Liver (tissue), 3 donors: ENCODE results near the gene ZNF133.
A peak's percentile ranks its signal among the peaks of the same experiment; 100 is the strongest.

ENCODE experiments used
- FOXA1 ChIP-seq: IDR thresholded peaks from 2 replicates; pipeline ENCODE4 v1.6.1; 2016; ENCODE audit warnings: antibody characterized with exemption
- FOXA2 ChIP-seq: IDR thresholded peaks from 2 replicates; pipeline ENCODE4 v1.6.1; 2016; ENCODE audit warnings: antibody characterized with exemption
- GABPA ChIP-seq, 2 donors: IDR thresholded peaks in 1 of 2; conservative IDR thresholded peaks in 1 of 2; 2 replicates each; pipeline ENCODE4 v1.6.1; 2016; ENCODE audit warnings: antibody characterized with exemption in 2 of 2, mild to moderate bottlenecking in 1 of 2, moderate library complexity in 1 of 2
- HNF4A ChIP-seq, 2 donors: conservative IDR thresholded peaks; 2 replicates each; pipeline ENCODE4 v1.6.1; 2016; ENCODE audit warnings: antibody characterized with exemption in 2 of 2, mild to moderate bottlenecking in 2 of 2
- JUND ChIP-seq, 2 donors: IDR thresholded peaks; 2 replicates each; pipeline ENCODE4 v1.6.1; 2016; ENCODE audit warnings: antibody characterized with exemption in 2 of 2
- NR2F2 ChIP-seq: IDR thresholded peaks from 2 replicates; pipeline ENCODE4 v1.6.1; 2016; ENCODE audit warnings: antibody characterized with exemption
- RAD21 ChIP-seq, 2 donors: IDR thresholded peaks; 2 replicates each; pipeline ENCODE4 v1.6.1; 2016; ENCODE audit warnings: antibody characterized with exemption in 2 of 2, mild to moderate bottlenecking in 2 of 2
- RXRA ChIP-seq, 2 donors: IDR thresholded peaks; 2 replicates each; pipeline ENCODE4 v1.6.1; 2017 to 2018; ENCODE audit warnings: antibody characterized with exemption in 2 of 2, mild to moderate bottlenecking in 1 of 2
- SP1 ChIP-seq: IDR thresholded peaks from 2 replicates; pipeline ENCODE4 v1.6.1; 2018; ENCODE audit warnings: antibody characterized with exemption, mild to moderate bottlenecking
- TAF1 ChIP-seq: conservative IDR thresholded peaks from 2 replicates; pipeline ENCODE4 v1.6.1; 2016; ENCODE audit warnings: antibody characterized with exemption, mild to moderate bottlenecking
- YY1 ChIP-seq: IDR thresholded peaks from 2 replicates; pipeline ENCODE4 v1.6.1; 2016; ENCODE audit warnings: antibody characterized with exemption, mild to moderate bottlenecking
- TF ChIP-seq, protein P1 (sequence below): fragments of 150-350 bp; IDR thresholded peaks from 2 replicates; pipeline ENCODE4 v1.5.1; 2017; ENCODE audit warnings: improper control_type of control experiment, low read depth, low read length; ENCODE audit not compliant: missing input control
- TF ChIP-seq, protein P2 (sequence below): IDR thresholded peaks from 2 replicates; pipeline ENCODE4 v1.6.1; 2016; ENCODE audit warnings: antibody characterized with exemption, mild to moderate bottlenecking
- TF ChIP-seq, protein P3 (sequence below): IDR thresholded peaks from 2 replicates; pipeline ENCODE4 v1.6.1; 2016; ENCODE audit warnings: antibody characterized with exemption
- donor health status: healthy.
- donor health status: healthy.

DNA sequence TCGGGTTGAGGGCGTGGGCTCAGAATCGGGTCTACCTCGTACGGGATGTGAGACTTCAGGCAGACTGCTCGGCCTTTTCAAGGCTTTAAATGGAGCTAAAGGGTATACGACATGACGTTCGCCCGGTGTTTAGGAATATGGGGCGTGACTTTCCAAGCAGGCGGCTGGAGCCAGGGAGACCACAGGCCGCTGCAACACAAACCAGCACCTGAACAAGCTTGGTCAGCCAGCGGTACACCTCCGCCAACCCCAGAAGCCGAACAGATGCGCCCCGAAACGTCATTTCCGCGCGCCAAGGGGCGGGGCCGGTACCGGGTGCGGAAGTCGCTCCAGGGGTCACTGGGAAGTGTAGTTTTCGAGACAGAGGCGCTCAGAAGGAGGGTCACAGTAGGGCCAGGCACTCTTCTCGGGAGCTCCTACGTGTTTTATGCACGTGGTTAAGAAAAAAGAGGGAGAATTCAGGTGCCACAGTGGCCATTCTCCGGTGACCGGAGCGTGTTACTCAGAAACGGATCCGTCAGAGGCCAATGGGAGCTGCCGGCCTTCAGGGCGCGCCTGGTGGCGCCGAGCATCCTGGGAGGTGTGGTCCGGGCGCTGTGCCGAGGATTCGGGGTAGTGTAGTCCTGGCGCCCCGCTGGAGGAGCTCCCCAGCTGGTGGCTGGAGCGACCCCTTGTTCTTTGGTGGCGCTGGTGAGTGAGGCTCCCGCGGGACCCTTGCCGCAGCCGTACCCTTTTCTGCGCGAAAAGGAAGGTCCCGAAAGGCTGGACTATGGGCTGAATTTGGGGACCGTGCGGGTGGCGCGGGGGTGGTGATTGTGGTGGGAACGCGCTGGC lies at the start of gene ZNF133:
- TF ChIP-seq RAD21 (IDR thresholded peaks at IDR 0.05): peak in 1 of 2 donors; percentile 3
- TF ChIP-seq, protein P1, sequence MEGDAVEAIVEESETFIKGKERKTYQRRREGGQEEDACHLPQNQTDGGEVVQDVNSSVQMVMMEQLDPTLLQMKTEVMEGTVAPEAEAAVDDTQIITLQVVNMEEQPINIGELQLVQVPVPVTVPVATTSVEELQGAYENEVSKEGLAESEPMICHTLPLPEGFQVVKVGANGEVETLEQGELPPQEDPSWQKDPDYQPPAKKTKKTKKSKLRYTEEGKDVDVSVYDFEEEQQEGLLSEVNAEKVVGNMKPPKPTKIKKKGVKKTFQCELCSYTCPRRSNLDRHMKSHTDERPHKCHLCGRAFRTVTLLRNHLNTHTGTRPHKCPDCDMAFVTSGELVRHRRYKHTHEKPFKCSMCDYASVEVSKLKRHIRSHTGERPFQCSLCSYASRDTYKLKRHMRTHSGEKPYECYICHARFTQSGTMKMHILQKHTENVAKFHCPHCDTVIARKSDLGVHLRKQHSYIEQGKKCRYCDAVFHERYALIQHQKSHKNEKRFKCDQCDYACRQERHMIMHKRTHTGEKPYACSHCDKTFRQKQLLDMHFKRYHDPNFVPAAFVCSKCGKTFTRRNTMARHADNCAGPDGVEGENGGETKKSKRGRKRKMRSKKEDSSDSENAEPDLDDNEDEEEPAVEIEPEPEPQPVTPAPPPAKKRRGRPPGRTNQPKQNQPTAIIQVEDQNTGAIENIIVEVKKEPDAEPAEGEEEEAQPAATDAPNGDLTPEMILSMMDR: no peak
- TF ChIP-seq YY1: peak; percentile 84
- no peak for TF ChIP-seq JUND (IDR thresholded peaks at IDR 0.05)
- peak; percentile 11 to 41 for TF ChIP-seq HNF4A (conservative IDR thresholded peaks at IDR 0.05)
- TF ChIP-seq SP1: peak; percentile 95
- TF ChIP-seq, protein P2, sequence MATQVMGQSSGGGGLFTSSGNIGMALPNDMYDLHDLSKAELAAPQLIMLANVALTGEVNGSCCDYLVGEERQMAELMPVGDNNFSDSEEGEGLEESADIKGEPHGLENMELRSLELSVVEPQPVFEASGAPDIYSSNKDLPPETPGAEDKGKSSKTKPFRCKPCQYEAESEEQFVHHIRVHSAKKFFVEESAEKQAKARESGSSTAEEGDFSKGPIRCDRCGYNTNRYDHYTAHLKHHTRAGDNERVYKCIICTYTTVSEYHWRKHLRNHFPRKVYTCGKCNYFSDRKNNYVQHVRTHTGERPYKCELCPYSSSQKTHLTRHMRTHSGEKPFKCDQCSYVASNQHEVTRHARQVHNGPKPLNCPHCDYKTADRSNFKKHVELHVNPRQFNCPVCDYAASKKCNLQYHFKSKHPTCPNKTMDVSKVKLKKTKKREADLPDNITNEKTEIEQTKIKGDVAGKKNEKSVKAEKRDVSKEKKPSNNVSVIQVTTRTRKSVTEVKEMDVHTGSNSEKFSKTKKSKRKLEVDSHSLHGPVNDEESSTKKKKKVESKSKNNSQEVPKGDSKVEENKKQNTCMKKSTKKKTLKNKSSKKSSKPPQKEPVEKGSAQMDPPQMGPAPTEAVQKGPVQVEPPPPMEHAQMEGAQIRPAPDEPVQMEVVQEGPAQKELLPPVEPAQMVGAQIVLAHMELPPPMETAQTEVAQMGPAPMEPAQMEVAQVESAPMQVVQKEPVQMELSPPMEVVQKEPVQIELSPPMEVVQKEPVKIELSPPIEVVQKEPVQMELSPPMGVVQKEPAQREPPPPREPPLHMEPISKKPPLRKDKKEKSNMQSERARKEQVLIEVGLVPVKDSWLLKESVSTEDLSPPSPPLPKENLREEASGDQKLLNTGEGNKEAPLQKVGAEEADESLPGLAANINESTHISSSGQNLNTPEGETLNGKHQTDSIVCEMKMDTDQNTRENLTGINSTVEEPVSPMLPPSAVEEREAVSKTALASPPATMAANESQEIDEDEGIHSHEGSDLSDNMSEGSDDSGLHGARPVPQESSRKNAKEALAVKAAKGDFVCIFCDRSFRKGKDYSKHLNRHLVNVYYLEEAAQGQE: peak; percentile 23
- TF ChIP-seq FOXA1: no peak
- TF ChIP-seq, protein P3, sequence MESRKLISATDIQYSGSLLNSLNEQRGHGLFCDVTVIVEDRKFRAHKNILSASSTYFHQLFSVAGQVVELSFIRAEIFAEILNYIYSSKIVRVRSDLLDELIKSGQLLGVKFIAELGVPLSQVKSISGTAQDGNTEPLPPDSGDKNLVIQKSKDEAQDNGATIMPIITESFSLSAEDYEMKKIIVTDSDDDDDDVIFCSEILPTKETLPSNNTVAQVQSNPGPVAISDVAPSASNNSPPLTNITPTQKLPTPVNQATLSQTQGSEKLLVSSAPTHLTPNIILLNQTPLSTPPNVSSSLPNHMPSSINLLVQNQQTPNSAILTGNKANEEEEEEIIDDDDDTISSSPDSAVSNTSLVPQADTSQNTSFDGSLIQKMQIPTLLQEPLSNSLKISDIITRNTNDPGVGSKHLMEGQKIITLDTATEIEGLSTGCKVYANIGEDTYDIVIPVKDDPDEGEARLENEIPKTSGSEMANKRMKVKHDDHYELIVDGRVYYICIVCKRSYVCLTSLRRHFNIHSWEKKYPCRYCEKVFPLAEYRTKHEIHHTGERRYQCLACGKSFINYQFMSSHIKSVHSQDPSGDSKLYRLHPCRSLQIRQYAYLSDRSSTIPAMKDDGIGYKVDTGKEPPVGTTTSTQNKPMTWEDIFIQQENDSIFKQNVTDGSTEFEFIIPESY: peak; percentile 53
- TF ChIP-seq FOXA2: no peak
- TF ChIP-seq TAF1: peak; percentile 71
- peak; percentile 97 for TF ChIP-seq NR2F2
- TF ChIP-seq GABPA (IDR thresholded peaks at IDR 0.05 in 1 of 2, conservative IDR thresholded peaks at IDR 0.05 in 1 of 2): peak; percentile 91 to 99
- peak; percentile 65 to 72 for TF ChIP-seq RXRA (IDR thresholded peaks at IDR 0.05)
